ENCODE data around the gene MMS19.
A peak's percentile ranks its signal among the peaks of the same experiment; 100 is the strongest.

The MMS19 gene

GRCh38 chr10:97456034-97456685 is 42.1 kb downstream of the MMS19 start:
- peaks cover 11 to 87% (median 60%) of the 10 kb centered on the region in 11 experiments; a peak in 21 of 22 replicates for H4K20me1 ChIP-seq
- TF ChIP-seq Cebpa-rat (IDR thresholded peaks at IDR 0.05) = no peak
- H3K4me1 ChIP-seq = peaks cover 0 to 8% (median 0%) of the 10 kb centered on the region in 10 experiments; a peak in 2 of 20 replicates
- peak overlapping the region in 1 of 11 experiments; percentile 25; a peak in 1 of 22 replicates for H3K9ac ChIP-seq
- no peaks in the 10 kb centered on the region for H3K27me3 ChIP-seq
- H3K36me3 ChIP-seq = peaks cover 99 to 100% (median 100%) of the 10 kb centered on the region in 11 experiments
- no peak overlapping the region for H3K4me2 ChIP-seq
- H3K27ac ChIP-seq = no peak overlapping the region
- H3K9me3 ChIP-seq (replicated peaks in 1 of 11) = no peaks in the 10 kb centered on the region
- no peak overlapping the region for H3K4me3 ChIP-seq

- Histone ChIP-seq H3K4me2 (no peak overlapping the region), H3K27ac (no peak overlapping the region; a peak in 1 of 22 replicates), H3K27me3 (no peaks in the 10 kb centered on the region), H3K9ac (peak overlapping the region in 5 of 11 experiments; percentile 0 to 25 (median 9); a peak in 3 of 22 replicates), H3K9me3 (replicated peaks in 1 of 11) (no peaks in the 10 kb centered on the region), H3K36me3 (peaks cover 93 to 97% (median 95%) of the 10 kb centered on the region in 11 experiments), H3K4me1 (peaks cover 0 to 11% (median 0%) of the 10 kb centered on the region in 10 experiments; a peak in 5 of 20 replicates), H4K20me1 (peaks cover 17 to 89% (median 65%) of the 10 kb centered on the region in 11 experiments; a peak in 21 of 22 replicates), H3K4me3 (no peak overlapping the region)
- no peak for TF ChIP-seq Cebpa-rat (IDR thresholded peaks at IDR 0.05)
Observed at GRCh38 chr10:97454330-97455036, 43.7 kb downstream of the MMS19 start.

- H3K36me3 ChIP-seq = peaks cover 72 to 91% (median 74%) of the 10 kb centered on the region in 11 experiments
- no peak overlapping the region for H3K9ac ChIP-seq
- H3K4me1 ChIP-seq = peaks cover 11 to 30% (median 14%) of the 10 kb centered on the region in 10 experiments
- no peak overlapping the region for H3K27ac ChIP-seq
- no peaks in the 10 kb centered on the region for H3K9me3 ChIP-seq (replicated peaks in 1 of 11)
- peaks cover 18 to 96% (median 84%) of the 10 kb centered on the region in 11 experiments; a peak in 21 of 22 replicates for H4K20me1 ChIP-seq
- TF ChIP-seq Cebpa-rat (IDR thresholded peaks at IDR 0.05) = no peak
- H3K27me3 ChIP-seq = no peaks in the 10 kb centered on the region
- H3K4me2 ChIP-seq = no peak overlapping the region
- H3K4me3 ChIP-seq = no peak overlapping the region
Observed at GRCh38 chr10:97452352-97452751, 45.9 kb downstream of the MMS19 start.

GRCh38 chr10:97451605-97452004 is 46.6 kb downstream of the MMS19 start:
- H3K9ac ChIP-seq = no peak overlapping the region
- H3K9me3 ChIP-seq (replicated peaks in 1 of 11) = no peaks in the 10 kb centered on the region
- no peak overlapping the region for H3K4me2 ChIP-seq
- H4K20me1 ChIP-seq = peaks cover 24 to 98% (median 87%) of the 10 kb centered on the region in 11 experiments; a peak in 21 of 22 replicates
- H3K27ac ChIP-seq = no peak overlapping the region
- no peak overlapping the region for H3K4me3 ChIP-seq
- H3K27me3 ChIP-seq = no peaks in the 10 kb centered on the region
- TF ChIP-seq Cebpa-rat (IDR thresholded peaks at IDR 0.05) = no peak
- peaks cover 18 to 37% (median 22%) of the 10 kb centered on the region in 10 experiments for H3K4me1 ChIP-seq
- H3K36me3 ChIP-seq = peaks cover 64 to 86% (median 66%) of the 10 kb centered on the region in 11 experiments

GRCh38 chr10:97450828-97451227 is 47.4 kb downstream of the MMS19 start:
- no peak overlapping the region; a peak in 1 of 22 replicates for H3K4me2 ChIP-seq
- no peak overlapping the region for H3K9ac ChIP-seq
- H3K4me3 ChIP-seq = no peak overlapping the region
- no peak overlapping the region for H3K27ac ChIP-seq
- H3K9me3 ChIP-seq (replicated peaks in 1 of 11) = no peaks in the 10 kb centered on the region
- peaks cover 20 to 37% (median 24%) of the 10 kb centered on the region in 10 experiments for H3K4me1 ChIP-seq
- H4K20me1 ChIP-seq = peaks cover 25 to 94% (median 84%) of the 10 kb centered on the region in 11 experiments; a peak in 21 of 22 replicates
- H3K36me3 ChIP-seq = peaks cover 56 to 78% (median 59%) of the 10 kb centered on the region in 11 experiments
- TF ChIP-seq Cebpa-rat (IDR thresholded peaks at IDR 0.05) = no peak
- H3K27me3 ChIP-seq = no peaks in the 10 kb centered on the region

GRCh38 chr10:97445722-97446639 is 52.2 kb downstream of the MMS19 start, which contains the start of the genes EXOSC1 and ZDHHC16:
EXOSC1 (minus strand) TSS chr10:97446006; CDS start chr10:97445985, 21 bp downstream.
ZDHHC16 (plus strand) TSS chr10:97446175; CDS start chr10:97451676, 5,501 bp downstream.
- Histone ChIP-seq H3K9me3 (replicated peaks in 1 of 11) (no peaks in the 10 kb centered on the region), H3K27ac (peak within 1 kb of the TSS; percentile 31 to 90 (median 84); a peak in 21 of 22 replicates), H3K4me3 (peak within 1 kb of the TSS; percentile 72 to 98 (median 82)), H4K20me1 (peaks cover 4 to 51% (median 38%) of the 10 kb centered on the region in 11 experiments; a peak in 19 of 22 replicates), H3K36me3 (peaks cover 27 to 60% (median 43%) of the 10 kb centered on the region in 11 experiments), H3K4me2 (peak within 1 kb of the TSS; percentile 90 to 98 (median 97)), H3K9ac (peak within 1 kb of the TSS; percentile 74 to 94 (median 88)), H3K27me3 (no peaks in the 10 kb centered on the region), H3K4me1 (peaks cover 30 to 52% (median 39%) of the 10 kb centered on the region in 10 experiments)
- no peak for TF ChIP-seq Cebpa-rat (IDR thresholded peaks at IDR 0.05)

- H3K4me1 ChIP-seq = peaks cover 30 to 47% (median 39%) of the 10 kb centered on the region in 10 experiments
- peak overlapping the region; percentile 78 to 98 (median 91) for H3K4me2 ChIP-seq
- peak overlapping the region; percentile 74 to 94 (median 88) for H3K9ac ChIP-seq
- no peak for TF ChIP-seq Cebpa-rat (IDR thresholded peaks at IDR 0.05)
- no peaks in the 10 kb centered on the region for H3K9me3 ChIP-seq (replicated peaks in 1 of 11)
- peak overlapping the region; percentile 72 to 98 (median 82) for H3K4me3 ChIP-seq
- H3K27me3 ChIP-seq = no peaks in the 10 kb centered on the region
- H4K20me1 ChIP-seq = peaks cover under 1 to 44% (median 31%) of the 10 kb centered on the region in 11 experiments; a peak in 17 of 22 replicates
- H3K27ac ChIP-seq = peak overlapping the region; percentile 23 to 90 (median 84); a peak in 21 of 22 replicates
- peaks cover 27 to 60% (median 43%) of the 10 kb centered on the region in 11 experiments for H3K36me3 ChIP-seq
Observed at GRCh38 chr10:97445357-97445721, 52.9 kb downstream of the MMS19 start.

GRCh38 chr10:97444212-97444611 is 54.0 kb downstream of the MMS19 start:
- peak overlapping the region in 8 of 11 experiments; percentile 74 to 94 (median 88); a peak in 7 of 22 replicates for H3K9ac ChIP-seq
- peak overlapping the region in 4 of 10 experiments; percentile 76 to 98 (median 82); a peak in 6 of 20 replicates for H3K4me3 ChIP-seq
- no peaks in the 10 kb centered on the region for H3K9me3 ChIP-seq (replicated peaks in 1 of 11)
- no peaks in the 10 kb centered on the region for H3K27me3 ChIP-seq
- H3K4me1 ChIP-seq = peaks cover 30 to 45% (median 39%) of the 10 kb centered on the region in 10 experiments
- peaks cover 34 to 68% (median 51%) of the 10 kb centered on the region in 11 experiments for H3K36me3 ChIP-seq
- H4K20me1 ChIP-seq = peaks cover 0 to 38% (median 23%) of the 10 kb centered on the region in 11 experiments; a peak in 15 of 22 replicates
- H3K27ac ChIP-seq = no peak overlapping the region
- H3K4me2 ChIP-seq = peak overlapping the region; percentile 78 to 98 (median 91); a peak in 20 of 22 replicates
- no peak for TF ChIP-seq Cebpa-rat (IDR thresholded peaks at IDR 0.05)

All from BLaER1 treated with 17β-estradiol and CSF1 and Interleukin-3, amounts not matched to agents 10 nM and 100 nM (cell line).